RPMI8226 (cell line): Measurements from ENCODE around the gene NDUFA6.
"Not testable (repeated sequence)": the region's sequence is repeated elsewhere in the genome, so short reads cannot be mapped to it uniquely, and the experiment has no call there.

Experiments used
- DNase-seq: peaks from one replicate; pipeline ENCODE4 v3.0.0-alpha.2; 2015

The NDUFA6 gene

DNA sequence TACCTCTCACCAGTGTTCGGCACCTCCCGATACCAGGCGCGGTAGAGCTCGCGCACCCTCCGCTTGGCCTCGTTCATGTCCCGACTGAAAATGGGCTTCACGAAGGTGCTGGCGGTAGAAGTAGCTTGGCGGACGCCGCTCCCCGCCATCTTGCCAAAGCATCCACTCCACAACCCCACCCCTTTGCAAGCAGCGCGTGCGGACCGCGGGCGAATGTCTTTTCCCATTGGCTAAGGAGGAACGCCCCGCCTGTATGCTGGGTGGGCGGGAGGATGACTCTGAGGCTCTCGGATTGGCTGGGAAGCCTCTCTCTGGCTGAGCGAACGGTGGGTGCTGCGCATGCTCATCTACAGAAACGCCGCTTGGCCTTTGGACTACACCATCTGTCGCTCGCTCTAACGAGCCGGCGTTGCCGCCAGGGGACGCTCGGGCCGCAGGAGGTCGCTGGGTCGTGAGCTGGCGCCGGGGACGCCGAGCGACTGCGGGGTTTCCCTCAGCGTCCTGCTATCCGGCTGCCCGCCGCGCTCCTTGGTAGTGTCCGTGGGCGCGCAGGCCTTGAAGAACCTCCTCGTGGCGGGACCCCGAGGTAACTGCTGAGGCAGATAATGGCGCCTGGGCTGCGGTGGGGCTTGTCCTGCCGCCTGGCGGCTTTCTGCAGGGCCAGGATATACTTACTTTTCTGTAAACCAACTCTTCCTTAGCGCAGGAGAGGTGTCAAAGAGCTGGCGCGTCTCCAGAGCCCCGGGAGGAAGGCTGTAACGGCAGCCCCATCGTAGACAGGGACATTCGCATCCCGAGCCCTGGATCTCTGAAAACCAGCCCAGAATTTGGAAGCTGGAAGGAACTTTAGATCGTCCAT lies at the start of gene NDUFA6:
NDUFA6 (minus strand) TSS at position 177 of the 859 bp plus-strand sequence; CDS start at position 149, 28 bp downstream.
- peak; percentile 99 for DNase-seq

DNA sequence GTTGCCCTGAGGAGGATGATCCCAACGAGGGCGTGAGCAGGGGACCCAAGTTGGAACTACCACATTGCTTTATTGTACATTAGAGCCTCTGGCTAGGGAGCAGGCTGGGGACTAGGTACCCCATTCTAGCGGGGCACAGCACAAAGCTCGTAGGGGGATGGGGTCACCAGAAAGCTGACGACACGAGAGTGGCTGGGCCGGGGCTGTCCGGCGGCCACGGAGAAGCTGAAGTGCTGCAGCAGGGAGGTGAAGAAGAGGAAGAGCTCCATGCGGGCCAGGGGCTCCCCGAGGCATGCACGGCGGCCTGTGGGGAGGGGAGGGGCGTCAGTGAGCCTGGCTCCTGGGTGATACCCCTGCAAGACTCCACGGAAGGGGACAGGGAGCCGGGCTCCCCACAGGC lies 49.6 kb upstream of the NDUFA6 start:
- not testable (repeated sequence) for DNase-seq

DNA sequence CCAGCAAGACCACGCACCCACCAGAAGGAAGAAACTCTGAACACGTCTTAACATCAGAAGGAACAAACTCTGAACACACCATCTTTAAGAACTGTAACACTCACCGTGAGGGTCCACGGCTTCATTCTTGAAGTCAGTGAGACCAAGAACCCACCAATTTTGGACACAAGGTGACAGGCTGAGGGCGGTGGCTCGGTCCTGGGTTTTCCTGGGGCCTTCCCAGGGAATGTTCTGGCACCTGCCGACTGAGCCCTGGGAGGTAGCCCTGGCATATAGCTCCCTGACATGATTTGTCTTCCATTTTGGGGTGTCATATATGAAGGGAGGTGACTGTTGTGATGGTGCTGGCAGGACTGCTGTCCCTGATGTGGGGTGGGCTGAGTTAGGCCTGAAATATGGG lies 48.9 kb upstream of the NDUFA6 start:
- not testable (repeated sequence) for DNase-seq

DNA sequence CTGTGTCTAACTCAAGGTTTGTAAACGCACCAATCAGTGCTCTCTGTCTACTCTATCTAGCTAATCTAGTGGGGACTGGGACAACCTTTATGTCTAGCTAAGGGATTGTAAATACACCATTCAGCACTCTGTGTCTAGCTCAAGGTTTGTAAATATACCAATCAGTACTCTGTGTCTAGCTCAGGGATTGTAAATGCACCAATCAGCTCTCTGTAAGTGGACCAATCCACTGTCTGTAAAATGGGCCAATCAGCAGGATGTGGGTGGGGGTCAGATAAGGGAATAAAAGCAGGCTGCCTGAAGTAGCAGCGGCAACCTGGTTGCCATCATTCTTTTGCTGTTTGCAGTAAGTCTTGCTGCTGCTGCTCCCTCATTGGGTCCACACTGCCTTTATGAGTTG lies 48.4 kb upstream of the NDUFA6 start:
- no peak for DNase-seq

DNA sequence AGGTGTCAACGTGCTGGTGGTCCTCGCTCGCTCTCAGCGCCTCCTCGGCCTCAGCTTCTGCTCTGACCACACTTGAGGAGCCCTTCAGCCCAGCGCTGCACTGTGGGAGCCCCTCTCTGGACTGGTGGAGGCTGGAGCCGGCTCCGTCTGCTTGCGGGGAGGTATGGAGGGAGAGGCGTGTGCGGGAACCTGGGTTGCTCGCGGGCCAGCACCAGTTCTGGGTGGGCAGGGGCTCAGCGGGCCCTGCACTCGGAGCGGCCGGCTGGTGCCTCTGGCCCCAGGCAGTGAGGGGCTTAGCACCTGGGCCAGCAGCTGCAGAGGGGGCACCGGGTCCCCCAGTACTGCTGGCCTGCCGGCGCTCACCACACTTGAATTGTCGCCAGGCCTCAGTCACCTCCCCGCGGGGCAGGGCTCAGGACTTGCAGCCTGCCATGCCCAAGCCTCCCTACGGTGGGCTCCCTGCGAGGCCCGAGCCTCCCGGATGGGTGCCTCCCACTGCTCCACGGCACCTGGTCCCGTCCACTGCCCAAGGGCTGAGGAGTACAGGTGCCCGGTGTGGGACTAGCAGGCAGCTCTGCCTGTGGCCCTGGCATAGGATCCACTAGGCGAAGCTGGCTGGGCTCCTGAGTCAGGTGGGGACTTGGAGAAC lies 47.7 kb upstream of the NDUFA6 start:
- no peak for DNase-seq

DNA sequence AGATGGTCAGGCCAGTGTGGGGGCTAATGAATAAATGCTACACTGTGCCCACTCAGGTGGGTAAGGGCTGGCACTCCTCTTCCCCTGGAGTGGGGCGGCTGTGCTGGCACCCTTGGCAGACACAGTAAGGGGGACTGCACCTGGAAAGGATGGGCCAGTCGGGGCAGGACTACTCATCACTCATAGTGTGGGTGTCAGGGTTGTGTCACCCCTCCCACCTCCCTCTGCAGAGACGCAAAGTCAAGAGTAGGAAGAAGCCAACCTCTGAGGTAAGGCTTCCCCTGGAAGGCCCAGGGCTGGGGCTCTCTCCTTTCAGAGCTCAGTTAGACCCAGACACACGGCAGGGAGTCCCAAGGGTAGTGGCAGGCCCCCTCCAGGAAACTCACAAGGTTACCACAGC lies 45.1 kb upstream of the NDUFA6 start:
- DNase-seq: not testable (repeated sequence)

DNA sequence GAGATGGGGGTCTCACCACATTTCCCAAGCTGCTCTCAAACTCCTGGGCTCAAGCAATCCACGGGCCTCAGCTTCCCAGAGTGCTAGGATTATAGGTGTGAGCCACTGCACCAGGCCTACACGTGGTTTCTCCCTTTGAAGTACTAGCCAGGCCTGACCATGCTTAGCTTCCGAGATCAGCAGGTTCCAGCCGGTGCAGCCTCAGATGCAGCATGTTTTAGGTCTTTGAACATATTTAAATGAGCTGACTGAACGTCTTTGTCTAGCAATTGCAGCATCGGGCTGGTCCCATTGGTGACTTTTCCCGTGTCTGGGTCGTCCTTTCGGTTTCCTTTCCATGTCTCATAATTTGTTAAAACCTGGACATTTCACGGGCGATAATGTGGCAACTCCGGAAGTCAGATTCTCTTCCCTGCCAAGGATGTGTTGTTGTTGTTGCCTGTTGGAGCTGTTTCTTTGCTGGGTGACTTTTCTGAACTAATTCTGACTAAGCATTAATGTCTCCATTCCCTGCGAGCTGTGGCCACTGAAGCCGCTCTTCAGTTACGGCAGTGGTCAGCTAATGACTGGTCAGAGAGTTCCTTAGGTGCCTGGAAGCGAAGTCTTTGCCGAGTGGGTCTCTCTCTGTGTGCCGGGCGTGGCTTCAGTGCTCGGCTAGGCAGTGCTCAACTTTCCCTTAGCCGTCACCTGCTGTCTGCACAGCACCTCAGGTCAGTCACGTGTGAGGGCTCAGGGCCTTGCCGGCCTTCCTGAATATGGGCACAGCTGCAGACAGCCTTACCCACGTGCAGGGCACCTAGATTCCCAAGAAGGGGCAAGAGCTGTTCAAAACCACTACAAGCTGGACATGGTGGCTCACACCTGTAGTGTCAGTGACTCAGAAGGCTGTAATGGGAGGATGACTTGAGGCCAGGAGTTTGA lies 43.8 kb upstream of the NDUFA6 start:
- no peak for DNase-seq

DNA sequence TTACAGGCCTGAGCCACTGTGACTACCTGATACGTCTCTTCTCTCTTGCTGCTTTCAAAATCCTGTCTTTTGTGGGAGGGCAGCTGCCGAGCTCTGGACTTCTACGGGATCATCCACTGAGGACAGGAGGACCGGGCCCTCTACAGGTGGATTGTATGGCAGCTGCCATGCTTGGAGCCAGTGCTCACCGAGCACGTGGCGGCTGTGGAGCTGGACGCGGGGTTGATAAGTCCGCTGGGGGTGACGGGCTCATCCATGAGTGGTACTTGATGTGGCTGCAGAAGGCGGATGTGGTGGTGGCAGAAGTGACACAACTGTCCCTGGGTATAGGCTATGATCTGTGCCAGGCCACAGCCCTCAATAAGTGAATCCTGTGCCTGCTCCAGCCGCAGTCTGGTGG lies 41.9 kb upstream of the NDUFA6 start:
- DNase-seq: no peak

DNA sequence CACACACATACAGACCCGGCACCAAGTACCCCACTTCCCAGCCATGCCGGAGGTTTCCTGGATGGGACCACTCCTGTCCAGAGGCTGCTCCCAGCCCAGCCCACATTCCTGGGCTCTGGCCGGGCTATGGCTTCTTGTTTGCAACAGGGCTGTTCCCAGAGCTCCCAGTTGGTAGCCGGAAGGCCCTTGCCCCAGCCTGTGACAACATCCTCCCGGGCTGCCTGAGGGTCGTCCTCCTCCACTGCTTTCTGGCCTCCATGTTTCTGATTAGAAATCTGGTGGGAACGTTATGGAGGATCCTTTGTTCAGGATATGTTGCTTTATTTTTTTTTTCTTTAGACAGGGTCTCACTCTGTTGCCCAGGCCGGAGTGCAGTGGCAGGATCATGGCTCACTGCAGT lies 41.0 kb upstream of the NDUFA6 start:
- DNase-seq: no peak

DNA sequence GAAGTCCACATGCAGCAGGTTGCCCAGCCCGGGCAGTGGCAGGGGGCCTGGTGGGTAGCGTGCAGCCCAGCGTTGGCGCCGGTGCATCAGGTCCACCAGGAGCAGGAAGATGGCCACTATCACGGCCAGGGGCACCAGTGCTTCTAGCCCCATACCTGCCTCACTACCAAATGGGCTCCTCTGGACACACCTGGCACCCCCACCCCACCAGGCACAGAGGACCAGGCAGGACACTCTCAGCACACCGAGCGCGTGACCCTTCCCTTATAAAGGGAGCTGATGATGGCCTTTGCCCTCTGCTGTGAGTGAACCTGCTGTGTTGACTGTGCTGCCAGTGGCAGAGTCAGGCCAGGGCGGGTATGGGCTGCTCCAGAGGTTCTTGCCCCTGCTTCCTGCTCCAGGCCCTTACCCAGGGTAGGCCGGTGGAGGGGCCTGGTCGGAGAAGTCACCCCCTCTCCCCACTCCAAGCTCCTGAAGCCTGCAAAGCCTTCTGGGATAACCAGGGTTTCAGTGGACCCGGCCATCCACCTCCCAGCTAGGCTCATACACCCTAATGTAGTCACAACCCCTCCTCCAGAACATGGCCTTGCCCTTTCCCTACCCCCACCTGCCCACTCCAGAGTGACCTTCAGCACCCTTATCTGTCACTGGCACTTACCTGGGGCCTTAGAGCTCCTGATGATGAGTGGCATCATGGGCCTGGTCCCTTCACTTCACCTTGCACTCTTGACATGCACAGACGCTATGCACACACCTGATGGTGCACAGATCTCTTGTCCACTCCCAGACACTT lies 40.3 kb upstream of the NDUFA6 start, which contains the start of gene CYP2D6:
CYP2D6 (minus strand) TSS at position 172 of the 793 bp plus-strand sequence; CDS start at position 153, 19 bp downstream.
- DNase-seq: not testable (repeated sequence)

DNA sequence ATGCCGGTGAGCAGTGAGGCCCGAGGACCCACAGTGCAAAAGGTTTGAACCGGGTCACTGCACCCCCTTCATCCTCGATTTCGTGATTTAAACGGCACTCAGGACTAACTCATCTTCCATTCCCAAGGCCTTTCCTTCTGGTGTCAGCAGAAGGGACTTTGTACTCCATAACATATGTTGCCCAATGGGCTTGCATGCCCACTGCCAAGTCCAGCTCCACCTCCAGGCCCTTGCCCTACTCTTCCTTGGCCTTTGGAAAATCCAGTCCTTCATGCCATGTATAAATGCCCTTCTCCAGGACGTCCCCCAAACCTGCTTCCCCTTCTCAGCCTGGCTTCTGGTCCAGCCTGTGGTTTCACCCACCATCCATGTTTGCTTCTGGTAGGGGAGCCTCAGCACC lies 39.6 kb upstream of the NDUFA6 start:
- DNase-seq: not testable (repeated sequence)

DNA sequence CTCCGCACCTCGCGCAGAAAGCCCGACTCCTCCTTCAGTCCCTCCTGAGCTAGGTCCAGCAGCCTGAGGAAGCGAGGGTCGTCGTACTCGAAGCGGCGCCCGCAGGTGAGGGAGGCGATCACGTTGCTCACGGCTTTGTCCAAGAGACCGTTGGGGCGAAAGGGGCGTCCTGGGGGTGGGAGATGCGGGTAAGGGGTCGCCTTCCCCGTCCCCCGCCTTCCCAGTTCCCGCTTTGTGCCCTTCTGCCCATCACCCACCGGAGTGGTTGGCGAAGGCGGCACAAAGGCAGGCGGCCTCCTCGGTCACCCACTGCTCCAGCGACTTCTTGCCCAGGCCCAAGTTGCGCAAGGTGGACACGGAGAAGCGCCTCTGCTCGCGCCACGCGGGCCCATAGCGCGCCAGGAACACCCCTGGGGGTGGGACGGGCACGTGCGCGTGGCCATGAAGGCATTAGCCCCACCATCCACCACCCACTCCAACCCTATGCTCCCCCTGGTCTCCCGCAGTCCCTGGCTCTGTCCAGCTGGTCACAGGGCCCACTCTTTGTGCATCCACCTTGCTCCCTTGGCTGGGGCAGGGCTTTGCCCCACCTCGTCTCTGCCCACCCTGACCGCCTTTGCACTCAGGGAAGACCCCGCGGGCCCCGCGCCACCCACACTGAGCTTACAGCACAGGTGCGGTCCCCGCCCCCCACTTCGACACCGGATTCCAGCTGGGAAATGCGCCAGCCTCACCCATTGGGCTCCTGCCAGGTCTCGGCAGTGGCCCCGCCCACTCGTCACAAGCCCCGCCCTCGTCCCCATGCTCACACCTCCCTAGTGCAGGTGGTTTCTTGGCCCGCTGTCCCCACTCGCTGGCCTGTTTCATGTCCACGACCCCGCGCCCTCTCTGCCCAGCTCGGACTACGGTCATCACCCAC lies 38.5 kb upstream of the NDUFA6 start:
- not testable (repeated sequence) for DNase-seq

DNA sequence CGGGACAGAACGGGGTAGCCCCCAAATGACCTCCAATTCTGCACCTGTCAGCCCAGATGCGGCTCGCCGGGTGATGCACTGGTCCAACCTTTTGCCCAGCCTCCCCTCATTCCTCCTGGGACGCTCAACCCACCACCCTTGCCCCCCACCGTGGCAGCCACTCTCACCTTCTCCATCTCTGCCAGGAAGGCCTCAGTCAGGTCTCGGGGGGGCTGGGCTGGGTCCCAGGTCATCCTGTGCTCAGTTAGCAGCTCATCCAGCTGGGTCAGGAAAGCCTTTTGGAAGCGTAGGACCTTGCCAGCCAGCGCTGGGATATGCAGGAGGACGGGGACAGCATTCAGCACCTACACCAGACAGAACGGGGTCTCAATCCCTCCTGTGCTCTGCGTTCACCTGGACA lies 37.4 kb upstream of the NDUFA6 start:
- DNase-seq: not testable (repeated sequence)

DNA sequence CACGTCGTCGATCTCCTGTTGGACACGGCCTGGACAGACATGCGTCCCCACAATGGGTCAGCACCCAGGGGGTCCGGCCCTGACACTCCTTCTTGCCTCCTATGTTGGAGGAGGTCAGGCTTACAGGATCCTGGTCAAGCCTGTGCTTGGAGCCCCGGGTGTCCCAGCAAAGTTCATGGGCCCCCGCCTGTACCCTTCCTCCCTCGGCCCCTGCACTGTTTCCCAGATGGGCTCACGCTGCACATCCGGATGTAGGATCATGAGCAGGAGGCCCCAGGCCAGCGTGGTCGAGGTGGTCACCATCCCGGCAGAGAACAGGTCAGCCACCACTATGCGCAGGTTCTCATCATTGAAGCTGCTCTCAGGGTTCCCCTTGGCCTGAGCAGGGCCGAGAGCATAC lies 37.0 kb upstream of the NDUFA6 start:
- DNase-seq: no peak

DNA sequence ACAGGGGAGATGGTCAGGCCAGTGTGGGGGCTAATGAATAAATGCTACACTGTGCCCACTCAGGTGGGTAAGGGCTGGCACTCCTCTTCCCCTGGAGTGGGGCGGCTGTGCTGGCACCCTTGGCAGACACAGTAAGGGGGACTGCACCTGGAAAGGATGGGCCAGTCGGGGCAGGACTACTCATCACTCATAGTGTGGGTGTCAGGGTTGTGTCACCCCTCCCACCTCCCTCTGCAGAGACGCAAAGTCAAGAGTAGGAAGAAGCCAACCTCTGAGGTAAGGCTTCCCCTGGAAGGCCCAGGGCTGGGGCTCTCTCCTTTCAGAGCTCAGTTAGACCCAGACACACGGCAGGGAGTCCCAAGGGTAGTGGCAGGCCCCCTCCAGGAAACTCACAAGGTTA lies 33.0 kb upstream of the NDUFA6 start:
- not testable (repeated sequence) for DNase-seq

DNA sequence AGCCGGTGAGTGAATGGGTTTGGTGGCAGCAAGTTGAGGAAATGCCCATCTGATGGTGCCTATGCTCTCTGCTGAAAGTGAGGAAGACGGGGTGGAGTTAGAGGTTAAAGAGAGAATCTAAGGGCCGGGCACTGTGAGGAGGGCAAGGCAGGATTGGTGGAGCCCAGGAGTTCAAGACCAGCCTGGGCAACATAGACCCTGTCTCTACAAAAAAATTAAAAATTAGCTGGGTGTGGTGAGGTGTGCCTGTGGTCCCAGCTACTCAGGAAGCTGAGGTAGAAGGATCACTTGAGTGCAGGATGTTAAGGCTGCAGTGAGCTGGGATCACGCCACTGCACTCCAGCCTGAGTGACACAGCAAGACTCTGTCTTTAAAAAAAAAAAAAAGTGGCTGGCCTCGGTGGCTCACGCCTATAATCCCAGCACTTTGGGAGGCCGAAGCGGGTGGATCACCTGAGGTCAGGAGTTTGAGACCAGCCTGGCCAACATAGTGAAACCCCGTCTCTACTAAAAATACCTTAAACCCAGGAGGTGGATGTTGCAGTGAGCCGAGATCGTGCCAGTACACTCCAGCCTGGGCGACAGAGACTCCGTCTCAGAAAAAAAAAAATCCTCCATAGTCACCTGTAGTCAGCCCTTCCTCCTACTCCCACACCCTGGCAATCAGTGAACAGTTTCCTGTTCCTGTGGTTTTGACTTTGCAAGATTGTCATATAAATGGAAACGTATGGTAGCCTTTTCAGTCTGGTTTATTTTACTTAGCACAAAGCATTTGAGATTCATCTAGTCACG lies 29.9 kb upstream of the NDUFA6 start:
- DNase-seq: peak; percentile 54

DNA sequence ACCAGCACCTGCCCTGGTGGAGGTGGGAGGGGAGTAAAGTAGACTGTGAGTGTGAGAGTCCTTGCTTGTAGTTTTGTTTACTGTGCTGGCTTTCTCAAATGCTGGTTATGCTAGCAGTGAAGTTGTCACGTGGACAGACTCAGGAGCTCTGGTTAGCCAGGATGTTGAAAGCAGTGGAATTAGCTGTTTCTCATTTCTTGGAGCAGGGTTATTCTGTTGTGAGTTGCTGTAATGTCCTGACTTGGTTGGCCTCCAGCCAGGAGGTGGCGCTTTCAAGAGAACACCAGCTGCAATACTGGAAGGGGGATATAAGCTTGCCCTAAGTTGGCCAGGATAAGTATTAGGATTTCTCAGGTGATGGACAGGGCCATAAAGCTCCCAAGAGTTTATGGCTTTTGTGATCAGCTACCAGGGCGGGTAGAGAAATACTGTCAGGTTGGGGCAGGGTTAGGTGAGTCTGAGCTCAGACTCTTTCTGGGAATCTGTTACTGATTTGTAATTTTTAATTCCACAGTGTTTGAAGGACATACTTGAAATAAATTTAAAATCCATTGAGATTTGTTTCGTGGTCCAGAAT lies 26.4 kb upstream of the NDUFA6 start:
- DNase-seq: peak; percentile 12

DNA sequence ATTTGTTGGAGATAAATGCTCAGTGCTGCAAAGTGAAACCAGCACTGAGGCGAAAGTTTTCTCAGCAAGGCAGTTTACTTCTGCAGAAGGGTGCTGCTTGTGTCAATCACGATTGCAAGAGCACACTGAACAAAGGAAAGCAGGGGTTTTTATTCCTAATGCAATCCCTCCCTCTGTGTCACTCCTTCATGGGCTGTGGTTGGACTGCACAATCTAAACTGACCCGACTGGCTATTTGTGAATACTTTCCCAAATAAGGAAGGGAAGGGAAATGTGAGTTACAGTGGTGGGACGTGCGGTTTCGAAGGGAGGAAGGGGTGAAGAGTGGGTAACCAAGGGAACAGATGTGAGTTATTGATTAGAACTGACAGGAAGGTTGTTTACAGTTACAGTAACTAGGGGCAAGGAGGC lies 24.9 kb upstream of the NDUFA6 start:
- not testable (repeated sequence) for DNase-seq

DNA sequence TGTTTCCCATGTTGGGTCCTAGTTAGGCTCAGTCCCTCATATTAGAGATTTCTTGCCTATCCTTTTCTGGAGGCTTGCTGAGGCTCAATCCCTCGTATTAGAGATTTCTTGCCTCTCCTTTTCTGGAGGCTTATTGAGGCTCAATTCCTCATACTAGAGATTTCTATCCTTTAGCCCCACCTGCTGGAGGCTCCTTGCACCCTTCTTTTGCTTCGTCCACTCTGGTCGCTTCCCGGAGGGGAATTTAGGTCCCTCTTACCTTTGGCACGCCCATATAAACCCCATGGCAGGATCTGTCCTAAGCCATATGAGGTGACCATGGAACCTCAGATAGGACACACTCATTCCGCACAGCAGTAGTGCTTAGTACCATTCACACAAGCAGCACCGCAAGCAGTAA lies 24.1 kb upstream of the NDUFA6 start:
- DNase-seq: peak; percentile 49

DNA sequence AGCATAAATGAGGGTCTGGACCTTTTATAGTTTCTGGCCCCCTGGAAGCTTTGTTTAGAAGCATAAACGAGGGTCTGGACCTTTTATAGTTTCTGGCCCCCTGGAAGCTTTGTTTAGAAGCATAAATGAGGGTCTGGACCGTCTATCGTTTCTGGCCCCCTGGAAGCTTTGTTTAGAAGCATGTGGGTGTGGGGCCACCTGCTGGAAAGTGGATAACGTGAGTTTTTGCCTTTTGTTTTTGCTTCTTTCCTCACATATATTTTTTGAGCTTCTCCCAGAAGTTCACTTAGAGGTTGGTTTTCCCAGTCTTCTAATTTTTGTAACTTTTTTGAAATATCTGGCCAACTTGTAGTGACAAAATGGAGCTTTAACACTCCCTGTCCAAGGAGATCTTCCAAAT lies 22.2 kb upstream of the NDUFA6 start:
- not testable (repeated sequence) for DNase-seq
